Measurements from ENCODE around the gene SGK1.

The SGK1 gene

GRCh38 chr6:134165561-134166201 is 152.2 kb downstream of the SGK1 start:
- no peak for FAIRE-seq

- no peak for FAIRE-seq
These were observed 153.6 kb downstream of the SGK1 start for GRCh38 chr6:134164300-134164699.

GRCh38 chr6:134162932-134163331 is 155.0 kb downstream of the SGK1 start:
- FAIRE-seq: no peak

- FAIRE-seq: no peak
These were observed 156.9 kb downstream of the SGK1 start for GRCh38 chr6:134161041-134161440.

- FAIRE-seq: no peak
These were observed 165.0 kb downstream of the SGK1 start for GRCh38 chr6:134152767-134153485.

- no peak for FAIRE-seq
These were observed 169.3 kb downstream of the SGK1 start for GRCh38 chr6:134148566-134148965.

- FAIRE-seq: no peak
These were observed 170.8 kb downstream of the SGK1 start for GRCh38 chr6:134147034-134147533.

GRCh38 chr6:134146268-134147033 is 171.5 kb downstream of the SGK1 start:
- no peak for FAIRE-seq

- no peak for FAIRE-seq
These were observed 172.1 kb downstream of the SGK1 start for GRCh38 chr6:134145786-134146185.

- FAIRE-seq: no peak
These were observed 179.5 kb downstream of the SGK1 start for GRCh38 chr6:134138226-134138975.

- FAIRE-seq: no peak
These were observed 183.3 kb downstream of the SGK1 start for GRCh38 chr6:134134654-134135053.

- no peak for FAIRE-seq
These were observed 185.3 kb downstream of the SGK1 start for GRCh38 chr6:134132494-134133141.

- no peak for FAIRE-seq
These were observed 186.3 kb downstream of the SGK1 start for GRCh38 chr6:134131530-134132139.

GRCh38 chr6:134128146-134128545 is 189.8 kb downstream of the SGK1 start:
- FAIRE-seq: no peak

GRCh38 chr6:134123666-134124208 is 194.2 kb downstream of the SGK1 start:
- FAIRE-seq: peak; percentile 95

- FAIRE-seq: no peak
These were observed 195.1 kb downstream of the SGK1 start for GRCh38 chr6:134122775-134123174.

- FAIRE-seq: no peak
These were observed 198.4 kb downstream of the SGK1 start for GRCh38 chr6:134119486-134119885.
